HG03439 (cell line): ENCODE measurements around the gene RALGPS1.

ENCODE experiments used
- ATAC-seq: cut with Tn5 transposase; IDR thresholded peaks from one replicate; pipeline ENCODE4 v1.9.1; 2021; ENCODE audit warnings: mild to moderate bottlenecking, moderate library complexity; ENCODE audit not compliant: unreplicated experiment

The RALGPS1 gene

GRCh38 chr9:127114606-127115005 is 200.0 kb downstream of the RALGPS1 start:
- no peak for ATAC-seq

- ATAC-seq, result no peak
Observed at GRCh38 chr9:127116088-127116726, 201.6 kb downstream of the RALGPS1 start.

DNA sequence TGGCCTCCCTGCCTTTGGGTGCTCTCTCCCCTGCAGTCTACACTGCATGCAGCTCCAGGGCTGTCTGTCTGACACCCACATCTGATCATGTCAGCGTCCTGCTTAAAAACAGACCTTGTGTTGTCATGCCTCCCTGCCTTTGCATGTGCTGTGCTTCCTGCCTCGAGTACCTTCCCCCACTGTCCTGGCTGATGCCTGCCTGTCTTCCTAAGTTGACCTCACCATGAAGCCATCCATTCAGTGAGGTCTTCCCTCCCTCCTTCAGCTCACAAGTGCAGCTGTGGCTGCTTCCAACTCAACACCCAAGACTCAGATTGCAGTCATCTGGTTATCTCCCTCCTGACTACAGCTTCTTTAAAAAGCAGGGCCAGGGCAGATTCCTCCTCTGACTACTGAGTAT is 202.4 kb downstream of the RALGPS1 start:
- ATAC-seq, result no peak

- no peak for ATAC-seq
Observed at GRCh38 chr9:127117801-127118200, 203.2 kb downstream of the RALGPS1 start.

GRCh38 chr9:127118597-127119319 is 204.2 kb downstream of the RALGPS1 start:
- no peak for ATAC-seq

DNA sequence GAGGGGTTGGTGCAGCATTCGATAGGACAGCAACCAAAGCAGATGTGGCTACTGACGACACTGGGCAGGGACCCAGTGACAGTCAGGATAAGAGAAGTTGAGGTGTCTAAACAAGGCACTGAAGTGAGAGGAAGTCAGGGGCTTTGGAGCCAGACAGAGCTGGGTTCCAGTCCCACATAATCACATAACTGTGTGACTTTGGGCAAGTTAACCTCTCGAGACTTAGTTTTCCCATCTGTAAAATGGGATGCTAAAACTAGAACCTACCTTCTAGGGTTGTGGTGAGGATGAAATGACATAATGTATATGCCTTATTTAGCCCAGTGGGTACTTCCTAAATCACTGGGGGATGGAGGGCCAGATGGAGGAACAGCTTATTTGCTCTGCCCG is 204.7 kb downstream of the RALGPS1 start:
- no peak for ATAC-seq

DNA sequence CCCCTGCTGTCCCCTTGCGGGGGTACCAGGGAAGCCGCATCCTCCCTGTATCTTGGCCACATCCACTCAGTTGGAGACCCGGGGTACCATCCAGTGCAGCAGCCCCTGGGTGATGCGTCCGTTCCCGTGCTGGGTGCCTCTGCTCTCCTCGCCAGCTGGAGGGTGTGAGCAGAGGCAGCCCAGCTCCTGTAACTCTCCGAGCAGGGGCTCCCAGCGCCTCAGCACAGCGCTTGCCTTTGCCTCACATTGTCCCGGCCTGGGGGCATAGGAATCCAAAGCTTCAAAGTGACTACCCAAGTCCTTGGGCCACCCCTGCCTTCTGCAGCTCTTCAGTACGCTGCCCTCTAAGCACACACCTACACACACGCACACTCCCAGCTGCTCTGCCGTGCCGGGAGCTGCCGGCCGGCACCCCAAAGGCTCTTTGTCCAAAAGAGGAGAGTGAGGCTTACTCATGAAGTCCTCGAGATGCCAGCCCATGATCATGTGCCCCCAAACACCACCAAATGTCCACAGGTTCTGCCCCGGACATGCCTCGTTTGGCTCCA is 207.1 kb downstream of the RALGPS1 start:
- ATAC-seq, result no peak

DNA sequence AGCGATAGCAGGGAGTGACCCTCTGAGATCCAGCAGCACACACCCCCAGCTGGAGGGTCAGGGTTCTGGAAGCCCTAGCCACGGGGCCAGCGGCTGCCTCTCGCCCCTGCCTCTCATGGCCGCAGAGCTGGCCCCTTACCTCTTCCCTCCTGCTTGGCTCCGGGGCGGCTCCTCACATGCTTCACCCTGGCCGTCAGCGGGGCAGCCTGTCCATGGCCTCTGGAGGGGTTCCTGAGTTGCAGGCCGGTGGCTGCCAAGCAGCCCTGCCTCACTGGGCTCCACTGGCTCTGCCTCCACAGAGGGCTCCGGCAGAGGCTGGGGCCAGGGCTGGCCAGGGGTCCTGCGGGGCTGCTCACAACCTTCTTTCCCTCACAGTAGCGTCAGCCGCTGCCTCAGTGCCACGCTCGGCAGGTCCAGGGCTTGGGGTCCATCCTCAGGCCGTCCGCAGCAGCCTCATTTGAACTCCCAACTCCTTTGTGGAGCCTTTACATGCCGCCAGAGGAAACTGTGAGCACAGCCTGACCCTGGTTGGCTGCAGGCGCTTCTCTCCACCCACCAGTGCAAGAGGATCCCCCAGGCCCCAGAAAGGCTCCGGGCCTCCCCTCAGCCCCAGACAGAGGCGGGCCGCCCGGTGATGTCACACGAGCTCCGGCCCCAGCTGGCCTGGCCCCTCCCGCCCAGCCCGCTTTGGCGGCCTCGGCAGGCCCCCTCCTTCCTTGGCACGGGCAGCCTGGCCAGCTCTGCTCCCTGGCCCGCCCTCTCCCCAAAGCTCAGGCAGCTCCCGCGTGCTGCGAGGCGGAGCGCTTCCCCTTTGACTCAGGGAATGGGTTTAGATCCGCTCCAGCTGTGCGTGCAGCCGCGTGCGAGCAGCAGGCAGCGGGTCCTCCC is 207.8 kb downstream of the RALGPS1 start, which contains the start of gene ANGPTL2:
ANGPTL2 (minus strand) TSS at position 460 of the 888 bp plus-strand sequence. CDS start 13,904 bp downstream, outside the sequence.
- no peak for ATAC-seq

GRCh38 chr9:127123064-127123890 is 208.7 kb downstream of the RALGPS1 start:
- ATAC-seq, result no peak

DNA sequence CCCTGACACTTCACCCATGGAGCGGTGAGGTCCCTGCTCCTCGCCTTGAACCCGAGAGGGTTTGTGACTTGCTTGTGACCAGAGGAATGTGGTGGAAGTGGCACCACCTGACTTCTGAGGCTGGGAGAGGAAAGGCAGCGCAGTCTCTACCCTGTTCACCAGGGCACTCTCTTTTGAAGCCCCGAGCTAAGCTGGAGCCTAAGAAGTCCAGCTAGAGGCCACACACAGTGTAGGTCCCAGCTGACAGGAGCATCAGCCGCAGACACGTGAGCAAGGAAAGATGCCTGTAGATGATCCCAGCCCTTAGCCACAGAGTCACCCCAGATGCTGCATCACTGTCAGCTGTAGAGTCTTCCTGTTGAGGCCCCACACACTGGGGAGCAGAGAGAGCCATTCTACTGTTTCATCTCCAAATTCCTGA is 209.5 kb downstream of the RALGPS1 start:
- no peak for ATAC-seq

DNA sequence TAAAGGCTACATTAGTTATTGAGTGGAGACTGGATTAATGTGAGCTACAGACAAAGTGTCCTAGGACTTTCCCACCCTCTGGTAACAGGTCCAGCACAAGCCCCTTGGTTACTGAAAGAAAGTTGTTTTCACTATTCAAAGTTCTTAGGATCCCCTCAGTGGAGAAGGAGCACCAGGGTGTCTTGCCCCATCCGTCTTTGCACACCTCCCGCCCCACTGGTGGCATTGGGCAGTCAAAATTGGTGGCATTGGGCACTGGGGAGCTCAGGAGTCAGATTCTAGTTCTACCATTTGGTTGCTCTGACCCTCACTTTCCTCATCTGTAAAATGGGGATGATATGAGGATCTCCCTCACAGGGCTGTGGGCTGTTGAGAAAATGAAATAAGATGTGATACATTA is 210.2 kb downstream of the RALGPS1 start:
- no peak for ATAC-seq

GRCh38 chr9:127126971-127127370 is 212.4 kb downstream of the RALGPS1 start:
- no peak for ATAC-seq

DNA sequence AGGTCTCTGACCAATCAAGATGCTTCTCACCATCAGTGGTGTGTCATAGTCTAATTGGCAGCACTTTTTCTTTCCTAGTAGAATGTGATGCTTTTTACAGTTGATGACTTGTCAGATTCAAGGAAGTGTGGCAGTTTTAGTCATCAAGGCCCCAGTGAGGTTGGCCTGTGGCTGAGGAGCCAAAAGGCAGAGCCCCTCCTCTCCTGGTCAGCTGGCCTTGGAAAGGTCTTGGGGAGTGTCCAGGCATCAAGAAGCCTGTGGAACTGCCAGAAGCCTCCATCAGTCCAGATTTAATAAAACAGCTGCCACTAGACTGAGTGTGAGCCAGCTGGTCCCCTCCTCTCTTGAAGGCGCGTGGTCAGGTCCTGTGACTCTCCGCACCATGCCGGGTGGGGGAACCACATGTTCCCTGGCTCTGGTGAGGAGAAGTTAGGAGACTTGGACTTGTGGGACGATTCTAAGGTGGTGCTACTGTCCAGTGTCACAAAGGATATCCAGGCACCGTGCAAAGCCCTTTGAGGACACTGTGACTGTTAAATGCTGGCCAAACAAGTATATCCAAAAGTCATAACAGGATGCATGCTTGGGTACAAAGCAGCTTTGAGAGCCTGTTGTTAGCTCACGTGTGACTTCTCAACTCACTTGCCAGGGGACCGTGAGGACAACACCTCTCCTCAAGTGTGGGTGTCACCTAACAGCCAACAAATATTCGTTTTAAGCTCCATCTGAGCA is 213.9 kb downstream of the RALGPS1 start:
- ATAC-seq, result no peak

GRCh38 chr9:127129073-127129717 is 214.6 kb downstream of the RALGPS1 start:
- ATAC-seq, result no peak

GRCh38 chr9:127129718-127130085 is 215.1 kb downstream of the RALGPS1 start:
- ATAC-seq, result no peak

DNA sequence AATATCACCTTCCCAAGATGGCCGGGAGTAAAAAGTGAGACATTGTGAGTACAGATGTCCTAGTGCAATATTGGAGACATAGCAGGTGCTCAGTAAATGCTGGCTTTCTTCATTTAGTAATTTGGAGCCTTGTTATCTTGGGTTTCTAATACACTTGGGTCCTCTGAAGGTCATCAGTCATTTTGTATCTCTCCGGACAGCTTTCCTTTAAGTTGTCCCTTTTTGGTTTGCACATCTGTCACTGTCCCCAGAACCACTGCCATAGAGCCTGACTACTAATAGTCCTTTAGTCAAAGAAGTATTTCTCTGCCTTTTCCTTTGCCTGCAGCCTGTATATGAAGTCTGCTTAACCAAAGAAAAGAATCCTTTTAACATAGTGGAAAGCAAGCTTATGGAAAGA is 215.7 kb downstream of the RALGPS1 start:
- ATAC-seq, result no peak

GRCh38 chr9:127130661-127131538 is 216.3 kb downstream of the RALGPS1 start:
- ATAC-seq, result no peak

DNA sequence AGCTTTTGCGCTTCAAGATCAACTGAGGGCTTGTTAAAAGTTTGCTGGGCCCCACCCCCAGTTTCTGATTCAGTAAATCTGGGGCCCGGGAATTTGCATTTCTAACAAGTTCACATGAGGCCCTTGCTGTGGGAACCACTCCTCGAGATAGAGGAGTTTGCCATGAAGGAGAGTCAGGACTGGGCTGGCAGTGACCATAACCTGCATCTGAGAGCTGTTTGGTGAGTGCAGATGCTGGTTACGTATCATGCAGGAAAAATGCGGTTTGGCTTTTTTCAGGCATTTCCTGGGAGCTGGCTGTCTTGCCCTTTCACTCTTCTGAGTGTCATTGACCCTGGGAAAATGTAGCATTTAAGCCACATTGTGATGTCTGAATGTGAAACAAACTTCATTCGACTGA is 217.3 kb downstream of the RALGPS1 start:
- no peak for ATAC-seq
